Peyer's patch (tissue), 4 donors: ENCODE data around the gene MISP. TPM values are rescaled to one million over a fixed set of nuclear protein-coding genes. Genes with fewer than 3 reads are reported as not detected.

ENCODE experiments used
- DNase-seq, 3 donors: peaks; one replicate each; pipeline ENCODE4 v3.0.0-alpha.2; 2017 to 2019
- H3K27ac ChIP-seq, 4 donors: fragments of 200-600 bp; sonication (generic); one replicate each; pipeline ENCODE4 v1.5.1; 2016 to 2019
- H3K27me3 ChIP-seq, 2 donors: fragments of 200-600 bp; sonication (generic); one replicate each; pipeline ENCODE4 v1.5.1; 2019
- H3K36me3 ChIP-seq, 3 donors: fragments of 200-600 bp; sonication (generic); one replicate each; pipeline ENCODE4 v1.5.1; 2016 to 2019
- H3K4me1 ChIP-seq, 4 donors: fragments of 200-600 bp; sonication (generic); one replicate each; pipeline ENCODE4 v1.5.1; 2016 to 2019
- H3K4me3 ChIP-seq, 4 donors: fragments of 200-600 bp; sonication (generic); 1 replicate in 3 of 4; 2 replicates in 1 of 4; pipeline ENCODE4 v1.5.1; 2016 to 2019; ENCODE audit warnings: mild to moderate bottlenecking in 1 of 4
- H3K9me3 ChIP-seq, 4 donors: fragments of 200-600 bp; sonication (generic); one replicate each; pipeline ENCODE4 v1.5.1; 2016 to 2019; ENCODE audit warnings: mild to moderate bottlenecking in 1 of 4
- POLR2A ChIP-seq, 2 donors: fragments of 450-650 bp; IDR thresholded peaks; one replicate each; pipeline ENCODE4 v1.5.1; 2017; ENCODE audit warnings: antibody characterized with exemption in 2 of 2, mild to moderate bottlenecking in 2 of 2, moderate library complexity in 2 of 2
- total RNA-seq, 4 donors: library from RNA; depleted of rRNA; stranded (reverse); fragments of >200 nt; gene quantifications; one replicate each; pipeline ENCODE4 v1.1.0, GENCODE V29; 2016
- TF ChIP-seq, protein P1 (sequence below), 6 experiments: fragments of 450-650 bp in 4 of 6; fragments of 200-600 bp in 2 of 6; sonication (generic) in 1 of 6; IDR thresholded peaks; one replicate each; pipeline ENCODE4 v1.5.1; 2017 to 2019; ENCODE audit warnings: antibody characterized with exemption in 6 of 6, mild to moderate bottlenecking in 3 of 6, moderate library complexity in 1 of 6

MISP gene
- total RNA-seq, 4 donors from 2014 or later: 116 to 828 (median 637) TPM

DNA sequence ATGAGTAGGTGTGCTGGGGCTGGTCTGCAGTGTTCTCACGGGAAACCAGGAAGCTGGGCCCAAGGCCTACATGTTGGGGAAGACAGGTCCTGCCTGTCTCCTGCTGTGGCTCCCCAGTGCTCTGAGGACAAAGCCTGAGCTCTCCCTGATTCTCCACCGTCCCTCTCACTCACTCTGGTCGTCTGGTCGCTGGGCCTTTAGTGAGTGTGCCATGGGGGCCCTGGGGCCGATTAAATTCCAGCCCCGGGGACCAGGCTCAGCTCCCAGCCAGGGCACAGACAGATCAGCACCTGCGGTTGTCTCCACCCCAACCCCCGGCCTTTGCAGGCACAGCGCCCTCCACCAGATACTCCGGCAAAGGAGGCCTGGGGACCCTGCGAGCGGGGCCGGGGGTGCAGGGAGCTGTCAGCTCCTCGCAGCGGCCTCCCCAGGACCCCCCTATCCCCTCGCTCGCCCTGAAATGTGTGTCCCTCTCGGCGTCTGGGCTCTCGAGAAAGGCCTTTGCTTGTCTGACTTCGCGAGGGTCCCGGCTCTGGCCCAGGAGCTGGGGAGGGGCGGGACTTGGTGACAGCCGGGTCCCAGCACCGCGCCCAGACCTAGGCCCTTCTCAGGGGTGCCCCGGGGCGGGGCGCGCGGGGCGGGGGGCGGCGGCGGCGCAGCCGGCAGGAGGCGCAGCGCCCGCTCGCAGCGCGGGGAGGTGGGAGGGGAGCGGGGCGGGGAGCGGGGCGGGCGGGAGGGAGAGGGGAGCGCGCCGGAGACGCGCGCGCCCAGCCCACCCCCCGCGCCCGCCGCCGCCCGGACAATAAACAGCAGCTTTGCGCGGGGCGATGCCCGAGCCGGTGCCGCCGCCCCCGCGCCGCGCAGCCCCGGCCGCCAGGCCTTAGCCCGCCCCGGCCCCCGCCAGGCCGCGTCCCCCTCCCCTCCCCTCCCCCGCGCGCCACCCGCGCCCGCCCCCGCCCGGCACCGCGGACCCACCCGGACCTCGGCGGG lies 42.5 kb upstream of the MISP start, which contains the start of gene PALM:
Gene PALM (plus strand): TSS at position 782 of the 990 bp plus-strand sequence. CDS start 212 bp downstream, outside the sequence.
- Histone ChIP-seq H3K9me3 (peaks cover 0 to 6% (median 0%) of the 10 kb centered on the region in 4 donors), H3K36me3 (no peaks in the 10 kb centered on the region), H3K4me1 (peaks cover 0 to 12% (median 3%) of the 10 kb centered on the region in 4 donors), H3K27me3 (peaks cover 0 to 16% of the 10 kb centered on the region in 2 donors), H3K4me3 (peak within 1 kb of the TSS; percentile 32 to 56 (median 46)), H3K27ac (peak within 1 kb of the TSS; percentile 12 to 77 (median 58))
- TF ChIP-seq, protein P1, sequence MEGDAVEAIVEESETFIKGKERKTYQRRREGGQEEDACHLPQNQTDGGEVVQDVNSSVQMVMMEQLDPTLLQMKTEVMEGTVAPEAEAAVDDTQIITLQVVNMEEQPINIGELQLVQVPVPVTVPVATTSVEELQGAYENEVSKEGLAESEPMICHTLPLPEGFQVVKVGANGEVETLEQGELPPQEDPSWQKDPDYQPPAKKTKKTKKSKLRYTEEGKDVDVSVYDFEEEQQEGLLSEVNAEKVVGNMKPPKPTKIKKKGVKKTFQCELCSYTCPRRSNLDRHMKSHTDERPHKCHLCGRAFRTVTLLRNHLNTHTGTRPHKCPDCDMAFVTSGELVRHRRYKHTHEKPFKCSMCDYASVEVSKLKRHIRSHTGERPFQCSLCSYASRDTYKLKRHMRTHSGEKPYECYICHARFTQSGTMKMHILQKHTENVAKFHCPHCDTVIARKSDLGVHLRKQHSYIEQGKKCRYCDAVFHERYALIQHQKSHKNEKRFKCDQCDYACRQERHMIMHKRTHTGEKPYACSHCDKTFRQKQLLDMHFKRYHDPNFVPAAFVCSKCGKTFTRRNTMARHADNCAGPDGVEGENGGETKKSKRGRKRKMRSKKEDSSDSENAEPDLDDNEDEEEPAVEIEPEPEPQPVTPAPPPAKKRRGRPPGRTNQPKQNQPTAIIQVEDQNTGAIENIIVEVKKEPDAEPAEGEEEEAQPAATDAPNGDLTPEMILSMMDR (IDR thresholded peaks at IDR 0.05): no peak
- no peak for TF ChIP-seq POLR2A (IDR thresholded peaks at IDR 0.05)
- DNase-seq: no peak

DNA sequence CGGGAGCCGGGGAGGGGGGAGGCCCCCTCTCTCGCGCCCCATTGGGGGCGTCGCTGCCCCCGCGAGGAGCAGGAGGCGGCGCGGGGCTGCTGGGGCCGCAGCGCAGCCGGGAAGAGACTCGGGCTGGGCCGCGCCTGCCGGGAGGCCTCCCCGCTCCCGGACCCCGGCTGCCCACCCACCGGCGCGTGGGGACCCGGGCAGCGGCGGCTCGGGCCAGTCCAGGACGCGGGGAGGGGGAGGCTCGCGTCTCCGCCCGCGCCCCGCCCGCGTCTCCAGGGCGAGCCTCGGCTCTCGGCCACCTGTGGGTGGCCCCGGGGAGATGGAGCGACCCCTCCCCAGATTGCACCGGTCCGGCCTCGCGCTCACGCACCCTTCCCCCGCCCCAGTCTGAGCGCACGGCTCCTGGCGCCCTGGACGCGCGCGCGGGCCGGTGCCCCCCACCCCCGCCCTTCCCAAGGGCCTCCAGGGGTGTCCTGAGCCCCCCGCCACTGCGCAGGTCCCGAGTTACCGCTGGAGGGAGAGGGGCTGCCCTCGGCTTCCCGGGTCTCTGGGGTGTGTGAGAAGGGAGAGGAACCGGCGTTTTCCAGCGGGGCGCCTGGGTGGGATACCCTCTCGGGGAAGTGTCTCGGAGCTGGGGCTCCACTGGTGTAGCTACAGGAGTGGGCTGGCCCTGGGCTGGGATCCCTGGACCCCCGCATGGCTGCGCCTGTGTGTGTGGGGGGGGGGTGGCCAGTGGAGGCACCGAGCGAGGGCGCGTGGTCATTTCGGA lies 41.5 kb upstream of the MISP start:
- H3K4me1 ChIP-seq: peaks cover 0 to 5% (median 3%) of the 10 kb centered on the region in 4 donors
- H3K27ac ChIP-seq: peak overlapping the region; percentile 12 to 77 (median 58)
- H3K36me3 ChIP-seq: no peaks in the 10 kb centered on the region
- H3K4me3 ChIP-seq: peak overlapping the region; percentile 32 to 56 (median 46)
- DNase-seq: no peak
- H3K27me3 ChIP-seq: peaks cover 0 to 16% of the 10 kb centered on the region in 2 donors
- no peak for TF ChIP-seq POLR2A (IDR thresholded peaks at IDR 0.05)
- TF ChIP-seq, protein P1 (IDR thresholded peaks at IDR 0.05): no peak
- peaks cover 0 to 6% (median 0%) of the 10 kb centered on the region in 4 donors for H3K9me3 ChIP-seq

DNA sequence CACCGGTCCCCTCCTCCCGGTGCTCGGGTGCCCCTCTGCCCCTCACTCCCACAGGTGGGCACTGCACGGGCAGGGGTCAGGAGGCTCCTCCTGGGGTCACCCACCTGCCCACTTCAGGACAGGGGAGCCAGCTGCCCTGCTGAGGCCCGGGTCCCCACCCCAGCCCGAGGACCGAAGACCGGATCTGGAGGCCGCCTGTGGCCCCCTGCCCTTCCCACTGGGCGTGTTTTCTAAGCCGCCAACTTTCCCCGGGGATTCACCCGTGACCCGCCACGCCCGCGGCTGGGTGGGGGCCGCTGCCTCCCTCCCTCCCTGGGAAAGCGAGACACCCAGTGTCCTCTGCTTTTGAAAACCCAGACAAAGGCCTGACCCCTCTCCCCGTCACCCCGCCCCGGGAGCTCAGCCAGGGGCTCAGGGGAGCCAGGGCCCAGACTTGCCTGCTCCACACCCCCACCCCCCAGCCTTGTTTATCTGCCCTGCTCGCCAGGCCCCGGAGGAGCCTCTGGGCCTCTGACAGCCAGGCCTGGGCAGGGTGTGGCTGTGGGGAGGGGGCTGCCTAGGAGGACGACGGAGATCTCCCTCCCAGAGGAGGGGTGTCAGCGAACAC lies 40.8 kb upstream of the MISP start:
- peaks cover 0 to 5% (median 3%) of the 10 kb centered on the region in 4 donors for H3K4me1 ChIP-seq
- no peak for DNase-seq
- H3K36me3 ChIP-seq: no peaks in the 10 kb centered on the region
- peak overlapping the region; percentile 32 to 56 (median 46) for H3K4me3 ChIP-seq
- peaks cover 0 to 6% (median 0%) of the 10 kb centered on the region in 4 donors for H3K9me3 ChIP-seq
- TF ChIP-seq, protein P1 (IDR thresholded peaks at IDR 0.05): no peak
- TF ChIP-seq POLR2A (IDR thresholded peaks at IDR 0.05): no peak
- peak overlapping the region; percentile 12 to 77 (median 58) for H3K27ac ChIP-seq
- peaks cover 0 to 16% of the 10 kb centered on the region in 2 donors for H3K27me3 ChIP-seq

DNA sequence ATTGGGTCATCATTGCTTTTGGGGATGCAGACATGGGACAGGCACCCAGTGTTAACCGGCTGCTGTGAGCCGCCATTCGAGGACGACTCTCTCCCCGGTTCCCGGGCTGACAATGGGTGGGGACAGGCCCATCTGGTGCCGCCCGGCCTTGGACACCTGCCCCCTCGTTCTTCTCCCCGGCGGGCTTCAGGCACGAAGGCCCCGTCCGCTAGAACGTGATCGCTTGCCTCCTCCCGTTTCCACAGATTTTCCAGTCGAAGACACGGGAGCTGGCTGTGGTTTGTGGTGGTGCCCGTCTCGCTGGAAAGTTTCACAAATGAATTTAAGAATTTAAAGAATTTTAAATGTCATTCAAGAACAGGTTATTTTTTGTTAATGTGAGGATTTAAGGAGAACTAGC lies 40.1 kb upstream of the MISP start:
- DNase-seq: no peak
- Histone ChIP-seq H3K9me3 (peaks cover 0 to 11% (median 0%) of the 10 kb centered on the region in 4 donors), H3K4me1 (peaks cover 0 to 5% (median 3%) of the 10 kb centered on the region in 4 donors), H3K36me3 (no peaks in the 10 kb centered on the region), H3K27ac (peak overlapping the region in 3 of 4 donors; percentile 46 to 77 (median 70)), H3K27me3 (peaks cover 0 to 16% of the 10 kb centered on the region in 2 donors), H3K4me3 (peak overlapping the region in 1 of 4 donors; percentile 55)
- TF ChIP-seq, protein P1 (IDR thresholded peaks at IDR 0.05): no peak
- TF ChIP-seq POLR2A (IDR thresholded peaks at IDR 0.05): no peak

DNA sequence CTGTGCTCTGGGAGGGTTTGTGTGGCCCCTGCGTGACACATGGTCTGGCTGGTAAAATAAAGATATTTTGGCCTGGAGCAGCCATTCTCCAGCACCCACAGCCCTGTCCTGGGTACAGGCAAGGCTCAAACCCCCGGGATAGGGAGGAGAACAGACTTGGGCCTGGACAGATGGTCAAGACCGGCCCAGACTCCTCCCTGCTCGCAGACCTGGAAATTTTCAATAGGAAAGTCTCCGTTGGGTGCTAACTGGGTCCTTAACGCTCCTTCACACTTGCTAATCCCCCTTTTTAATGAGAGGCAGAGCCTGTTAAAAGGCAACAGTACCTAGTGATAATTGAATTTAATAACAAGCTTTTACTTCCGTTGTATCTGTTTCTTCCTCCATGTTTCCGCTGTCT lies 39.7 kb upstream of the MISP start:
- no peak overlapping the region for H3K27ac ChIP-seq
- H3K4me1 ChIP-seq: peaks cover 0 to 5% (median 3%) of the 10 kb centered on the region in 4 donors
- H3K9me3 ChIP-seq: peaks cover 0 to 13% (median 0%) of the 10 kb centered on the region in 4 donors
- TF ChIP-seq POLR2A (IDR thresholded peaks at IDR 0.05): no peak
- TF ChIP-seq, protein P1 (IDR thresholded peaks at IDR 0.05): no peak
- H3K36me3 ChIP-seq: no peaks in the 10 kb centered on the region
- no peak overlapping the region for H3K4me3 ChIP-seq
- H3K27me3 ChIP-seq: peaks cover 0 to 16% of the 10 kb centered on the region in 2 donors
- no peak for DNase-seq
